Calu3 (cell line): ENCODE data around the gene DDX54. TPM values are rescaled to one million over a fixed set of nuclear protein-coding genes. Genes with fewer than 3 reads are reported as not detected.

Experiments used
- BruUV-seq: library from RNA; stranded (reverse); fragments of 400-500 nt; replicated peaks from 2 replicates; lab custom pipeline; 2021; lab: Mats Ljungman, UMichigan
- CTCF ChIA-PET: fragments of 300-600 bp; sonication (Branson Sonifier 250); formaldehyde crosslinking; loops from one replicate; lab custom pipeline; 2022; ENCODE audit warnings: antibody characterized with exemption; lab: Charles Lee
- DNase-seq: peaks from one replicate; pipeline ENCODE4 v3.0.0; 2022
- H3K27ac Mint-ChIP-seq: one replicate; pipeline ENCODE4 v1.8.0; 2022; ENCODE audit warnings: mixed read lengths; ENCODE audit not compliant: unreplicated experiment
- H3K27me3 Mint-ChIP-seq: one replicate; pipeline ENCODE4 v1.8.0; 2022; ENCODE audit warnings: mixed read lengths; ENCODE audit not compliant: unreplicated experiment
- H3K36me3 Mint-ChIP-seq: one replicate; pipeline ENCODE4 v1.8.0; 2022; ENCODE audit warnings: mild to moderate bottlenecking, moderate library complexity, mixed read lengths; ENCODE audit not compliant: insufficient read depth, unreplicated experiment
- H3K4me1 Mint-ChIP-seq: one replicate; pipeline ENCODE4 v1.8.0; 2022; ENCODE audit warnings: mild to moderate bottlenecking, low read depth, mixed read lengths; ENCODE audit not compliant: unreplicated experiment
- H3K4me3 Mint-ChIP-seq: one replicate; pipeline ENCODE4 v1.8.0; 2022; ENCODE audit warnings: mild to moderate bottlenecking, low read depth, moderate library complexity, mixed read lengths; ENCODE audit not compliant: unreplicated experiment
- H3K9me3 Mint-ChIP-seq: one replicate; pipeline ENCODE4 v1.8.0; 2022; ENCODE audit warnings: low read depth, mixed read lengths; ENCODE audit not compliant: unreplicated experiment
- intact Hi-C: fragments of 100-400 bp; cut with micrococcal nuclease; formaldehyde crosslinking; loops from one replicate; pipeline ENCODE4 v1.10.0; 2022; ENCODE audit not compliant: unreplicated experiment
- total RNA-seq: library from RNA; stranded (reverse); gene quantifications from 2 replicates; pipeline ENCODE4 v1.2.3, GENCODE V29; 2022
- TF ChIP-seq, protein P1 (sequence below): fragments of 200-600 bp; IDR thresholded peaks from one replicate; pipeline ENCODE4 v1.8.0; 2022; ENCODE audit warnings: antibody characterized with exemption; ENCODE audit not compliant: unreplicated experiment

Gene DDX54
- total RNA-seq, 1 experiment from 2014 or later, result 104 TPM

DNA sequence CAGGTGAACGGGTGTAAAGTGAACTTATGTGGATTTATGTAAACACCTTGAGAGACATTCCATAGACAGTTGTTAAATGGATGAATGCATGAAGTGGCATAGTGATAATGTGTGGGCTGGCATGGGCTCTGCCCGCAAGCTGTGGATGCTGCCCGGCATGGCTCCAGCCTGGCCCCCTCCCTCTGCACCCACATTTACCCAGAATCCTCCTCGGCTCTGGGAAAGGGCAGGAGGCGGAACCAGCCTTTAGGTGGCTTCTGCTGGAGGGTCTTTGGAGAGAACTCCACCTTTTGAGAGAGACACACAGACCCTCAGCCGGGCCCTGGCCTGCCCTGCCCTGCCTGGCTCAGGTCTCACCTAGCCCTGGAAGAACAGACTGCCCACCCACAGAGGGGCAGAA lies 68.4 kb downstream of the DDX54 start:
- intact Hi-C loops, result no loop called here
- H3K4me3 Mint-ChIP-seq, result no peak overlapping the region
- H3K27me3 Mint-ChIP-seq, result no peaks in the 10 kb centered on the region
- no peak overlapping the region for H3K27ac Mint-ChIP-seq
- H3K4me1 Mint-ChIP-seq, result no peaks in the 10 kb centered on the region
- no TSS peak for BruUV-seq
- peaks cover 69% of the 10 kb centered on the region for H3K36me3 Mint-ChIP-seq
- H3K9me3 Mint-ChIP-seq, result no peaks in the 10 kb centered on the region
- CTCF ChIA-PET, result interaction anchor here (0.9 kb wide), 1 partner anchor 57 kb away, joined by 3 read pairs; no protein-coding TSS in a partner anchor
- DNase-seq, result no peak
- TF ChIP-seq, protein P1, sequence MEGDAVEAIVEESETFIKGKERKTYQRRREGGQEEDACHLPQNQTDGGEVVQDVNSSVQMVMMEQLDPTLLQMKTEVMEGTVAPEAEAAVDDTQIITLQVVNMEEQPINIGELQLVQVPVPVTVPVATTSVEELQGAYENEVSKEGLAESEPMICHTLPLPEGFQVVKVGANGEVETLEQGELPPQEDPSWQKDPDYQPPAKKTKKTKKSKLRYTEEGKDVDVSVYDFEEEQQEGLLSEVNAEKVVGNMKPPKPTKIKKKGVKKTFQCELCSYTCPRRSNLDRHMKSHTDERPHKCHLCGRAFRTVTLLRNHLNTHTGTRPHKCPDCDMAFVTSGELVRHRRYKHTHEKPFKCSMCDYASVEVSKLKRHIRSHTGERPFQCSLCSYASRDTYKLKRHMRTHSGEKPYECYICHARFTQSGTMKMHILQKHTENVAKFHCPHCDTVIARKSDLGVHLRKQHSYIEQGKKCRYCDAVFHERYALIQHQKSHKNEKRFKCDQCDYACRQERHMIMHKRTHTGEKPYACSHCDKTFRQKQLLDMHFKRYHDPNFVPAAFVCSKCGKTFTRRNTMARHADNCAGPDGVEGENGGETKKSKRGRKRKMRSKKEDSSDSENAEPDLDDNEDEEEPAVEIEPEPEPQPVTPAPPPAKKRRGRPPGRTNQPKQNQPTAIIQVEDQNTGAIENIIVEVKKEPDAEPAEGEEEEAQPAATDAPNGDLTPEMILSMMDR, result no peak

DNA sequence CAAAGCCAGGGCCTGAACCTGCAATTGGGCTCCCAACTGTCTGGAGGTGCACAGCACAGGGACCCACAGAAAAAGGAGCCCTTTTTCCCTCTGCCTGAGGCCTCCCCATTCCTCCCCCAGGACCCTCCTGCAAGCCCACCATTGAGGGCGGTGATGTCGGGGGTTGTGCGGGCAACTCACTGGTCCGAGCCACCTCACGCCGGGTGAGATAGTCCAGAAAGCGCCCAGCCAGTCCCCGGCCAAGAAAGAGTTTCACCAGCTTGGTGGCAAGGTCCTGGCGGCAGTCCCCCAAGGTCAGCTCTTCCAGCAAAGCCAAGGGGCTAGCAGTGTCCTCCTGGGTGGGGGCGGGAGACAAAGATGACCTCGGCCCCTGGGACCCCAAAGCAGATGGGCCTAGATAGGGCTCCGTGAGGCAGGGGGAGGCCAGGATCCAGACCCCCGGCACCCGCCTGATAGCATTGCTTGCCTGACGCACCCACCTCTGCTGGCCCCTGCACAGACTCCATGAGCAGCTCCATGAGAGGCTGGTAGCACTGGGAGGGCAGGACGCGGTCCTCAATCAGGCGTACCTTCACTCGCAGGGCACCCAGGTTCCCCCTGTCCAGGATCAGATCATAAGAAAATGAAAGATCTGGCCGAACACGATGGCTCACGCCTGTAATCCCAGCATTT lies 69.7 kb downstream of the DDX54 start:
- Mint-ChIP-seq H3K27me3 (no peaks in the 10 kb centered on the region), H3K9me3 (no peaks in the 10 kb centered on the region), H3K4me3 (no peak overlapping the region), H3K27ac (no peak overlapping the region), H3K4me1 (no peaks in the 10 kb centered on the region), H3K36me3 (peaks cover 62% of the 10 kb centered on the region)
- CTCF ChIA-PET, result no interaction called here
- TF ChIP-seq, protein P1, result no peak
- DNase-seq, result no peak
- no TSS peak for BruUV-seq
- intact Hi-C loops, result no loop called here

DNA sequence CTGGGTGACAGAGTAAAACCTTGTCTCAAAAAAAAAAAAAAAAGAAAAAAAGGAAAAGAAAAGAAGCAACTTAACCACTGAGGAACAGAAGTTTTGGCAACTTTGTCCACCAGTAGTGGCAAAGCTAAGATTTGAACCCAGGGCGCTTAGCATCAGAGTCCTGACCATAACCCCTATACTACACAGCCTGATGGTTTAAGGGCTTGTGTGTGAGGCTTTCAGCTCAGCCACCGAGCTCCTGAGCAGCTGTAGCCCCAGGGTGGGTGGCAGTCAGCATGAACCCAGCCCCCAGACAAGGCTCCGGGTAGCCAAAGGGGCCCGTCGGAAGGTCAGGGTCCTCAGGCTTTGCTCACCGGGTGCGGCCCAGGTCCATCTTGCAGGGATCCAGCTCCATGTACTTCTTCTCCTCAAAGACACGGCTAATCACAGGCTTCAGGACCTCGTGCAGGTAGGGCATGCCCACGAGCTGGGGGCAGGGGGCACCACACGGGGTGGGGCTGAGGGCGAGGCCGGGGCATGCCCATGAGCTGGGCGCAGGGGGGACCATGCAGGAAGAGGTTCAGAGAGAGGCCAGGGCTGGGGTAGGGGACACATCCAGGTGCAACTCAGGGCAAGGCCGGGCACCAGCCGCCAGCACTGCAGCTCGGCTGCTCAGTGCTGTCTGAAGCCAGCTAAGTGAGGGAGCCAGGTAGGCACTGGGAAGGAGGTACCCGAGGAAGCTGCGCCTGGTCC lies 70.7 kb downstream of the DDX54 start:
- TF ChIP-seq, protein P1, result no peak
- H3K4me1 Mint-ChIP-seq, result no peaks in the 10 kb centered on the region
- H3K36me3 Mint-ChIP-seq, result peaks cover 63% of the 10 kb centered on the region
- intact Hi-C loops, result no loop called here
- H3K9me3 Mint-ChIP-seq, result no peaks in the 10 kb centered on the region
- no peak for DNase-seq
- CTCF ChIA-PET, result interaction anchor here (1.0 kb wide), 1 partner anchor 122 kb away, joined by 3 read pairs; no protein-coding TSS in a partner anchor
- no peak overlapping the region for H3K27ac Mint-ChIP-seq
- no TSS peak for BruUV-seq
- no peaks in the 10 kb centered on the region for H3K27me3 Mint-ChIP-seq
- H3K4me3 Mint-ChIP-seq, result no peak overlapping the region

DNA sequence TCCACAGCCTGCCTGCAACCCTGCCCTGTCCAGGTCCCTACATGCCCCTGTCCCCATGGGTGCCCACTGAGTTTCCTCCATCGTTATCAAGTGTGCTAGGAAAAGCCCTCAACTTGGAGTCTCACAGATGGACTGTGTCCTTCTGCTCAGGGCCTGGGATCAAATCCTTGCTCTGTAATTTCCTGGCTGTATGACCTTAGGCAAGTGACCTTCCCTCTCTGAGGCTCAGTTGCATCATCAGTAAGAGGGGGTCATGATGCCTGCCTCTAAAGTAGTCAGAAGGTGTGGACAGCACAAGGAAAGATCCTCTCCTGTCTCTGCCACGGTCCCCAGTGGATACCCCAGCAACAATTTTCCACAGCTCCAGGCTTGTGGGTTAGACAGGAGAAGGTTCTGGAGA lies 71.9 kb downstream of the DDX54 start:
- CTCF ChIA-PET, result no interaction called here
- TF ChIP-seq, protein P1, result no peak
- peaks cover 66% of the 10 kb centered on the region for H3K36me3 Mint-ChIP-seq
- no peaks in the 10 kb centered on the region for H3K27me3 Mint-ChIP-seq
- H3K4me3 Mint-ChIP-seq, result no peak overlapping the region
- no peak for DNase-seq
- no peaks in the 10 kb centered on the region for H3K4me1 Mint-ChIP-seq
- no TSS peak for BruUV-seq
- no peaks in the 10 kb centered on the region for H3K9me3 Mint-ChIP-seq
- H3K27ac Mint-ChIP-seq, result no peak overlapping the region
- intact Hi-C loops, result no loop called here
